ENCODE results near the gene TCEAL3. TPM values are rescaled to one million over a fixed set of nuclear protein-coding genes. Genes with fewer than 3 reads are reported as not detected.

TCEAL3 gene
- total RNA-seq, 1 donor from 2014 or later = 12.3 TPM

DNA sequence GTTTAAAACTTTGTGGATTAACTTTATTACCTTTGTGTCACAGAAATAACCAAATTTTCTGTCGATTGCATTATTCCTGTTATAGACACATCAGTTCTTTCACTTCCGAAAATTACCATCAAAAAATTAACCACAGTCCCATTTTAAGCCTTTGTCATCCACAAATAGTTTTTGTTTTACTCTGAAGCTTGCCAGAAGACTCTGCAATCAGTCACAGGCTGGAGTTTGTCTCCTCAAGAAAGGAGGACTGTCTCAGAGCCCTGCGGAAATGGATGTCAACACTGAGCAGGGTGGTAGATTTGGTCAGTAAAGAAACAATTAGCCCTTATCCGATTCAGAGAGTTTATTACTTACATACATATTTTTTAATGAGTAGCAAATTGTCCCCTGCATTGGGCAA, 42.6 kb upstream of the TCEAL3 start:
- H3K4me3 ChIP-seq = no peak overlapping the region
- H3K36me3 ChIP-seq = no peaks in the 10 kb centered on the region
- no peak overlapping the region for H3K27ac ChIP-seq
- H3K4me1 Mint-ChIP-seq = no peaks in the 10 kb centered on the region
- no peak overlapping the region for H3K9ac ChIP-seq
- H3K27me3 ChIP-seq = peaks cover 5% of the 10 kb centered on the region
- H3K27ac Mint-ChIP-seq = no peak overlapping the region
- no peaks in the 10 kb centered on the region for H3K9me3 ChIP-seq (ENCODE audit: low read depth)
- no peak for DNase-seq (ENCODE audit: low spot score)
- H3K9me3 Mint-ChIP-seq = no peaks in the 10 kb centered on the region
- H3F3A ChIP-seq (ENCODE audit: low read depth) = no peaks in the 10 kb centered on the region
- no peak overlapping the region for H2AFZ ChIP-seq (replicated peaks)
- H3K4me1 ChIP-seq = no peaks in the 10 kb centered on the region
- H3K27me3 Mint-ChIP-seq (ENCODE audit: insufficient read depth, low read depth) = no peaks in the 10 kb centered on the region
- no peaks in the 10 kb centered on the region for H3K79me2 ChIP-seq (ENCODE audit: low read depth)
- TF ChIP-seq, protein P1, sequence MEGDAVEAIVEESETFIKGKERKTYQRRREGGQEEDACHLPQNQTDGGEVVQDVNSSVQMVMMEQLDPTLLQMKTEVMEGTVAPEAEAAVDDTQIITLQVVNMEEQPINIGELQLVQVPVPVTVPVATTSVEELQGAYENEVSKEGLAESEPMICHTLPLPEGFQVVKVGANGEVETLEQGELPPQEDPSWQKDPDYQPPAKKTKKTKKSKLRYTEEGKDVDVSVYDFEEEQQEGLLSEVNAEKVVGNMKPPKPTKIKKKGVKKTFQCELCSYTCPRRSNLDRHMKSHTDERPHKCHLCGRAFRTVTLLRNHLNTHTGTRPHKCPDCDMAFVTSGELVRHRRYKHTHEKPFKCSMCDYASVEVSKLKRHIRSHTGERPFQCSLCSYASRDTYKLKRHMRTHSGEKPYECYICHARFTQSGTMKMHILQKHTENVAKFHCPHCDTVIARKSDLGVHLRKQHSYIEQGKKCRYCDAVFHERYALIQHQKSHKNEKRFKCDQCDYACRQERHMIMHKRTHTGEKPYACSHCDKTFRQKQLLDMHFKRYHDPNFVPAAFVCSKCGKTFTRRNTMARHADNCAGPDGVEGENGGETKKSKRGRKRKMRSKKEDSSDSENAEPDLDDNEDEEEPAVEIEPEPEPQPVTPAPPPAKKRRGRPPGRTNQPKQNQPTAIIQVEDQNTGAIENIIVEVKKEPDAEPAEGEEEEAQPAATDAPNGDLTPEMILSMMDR (IDR thresholded peaks at IDR 0.05) = no peak
- no peak for TF ChIP-seq EZH2 (IDR thresholded peaks at IDR 0.05)
- TF ChIP-seq EZH2phosphoT487 (IDR thresholded peaks at IDR 0.05) = no peak
- H3K4me2 ChIP-seq = no peak overlapping the region
- H3K4me3 Mint-ChIP-seq = no peak overlapping the region
- H3K36me3 Mint-ChIP-seq = no peaks in the 10 kb centered on the region
- no peaks in the 10 kb centered on the region for H4K20me1 ChIP-seq (ENCODE audit: low read depth)

DNA sequence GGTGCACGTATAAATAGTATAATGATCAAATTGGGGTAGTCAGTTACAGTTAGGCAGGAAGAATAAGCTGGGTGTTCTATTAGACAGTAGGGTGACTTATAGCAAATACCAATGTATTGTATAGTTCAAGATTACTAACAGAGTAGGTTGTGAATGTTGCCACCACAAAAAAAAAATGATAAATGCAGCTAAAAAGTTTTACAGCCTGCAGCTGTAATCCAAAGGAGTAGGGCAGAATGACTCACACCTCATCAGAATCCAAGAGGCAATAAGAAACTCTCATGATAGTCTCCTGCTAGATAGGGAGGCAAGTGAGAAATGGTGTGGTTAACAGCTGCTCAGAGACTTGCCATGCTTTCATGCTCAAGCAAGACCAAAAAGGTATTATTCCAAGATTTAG, 42.0 kb upstream of the TCEAL3 start:
- no peak overlapping the region for H3K4me3 ChIP-seq
- H3K9ac ChIP-seq = no peak overlapping the region
- no peaks in the 10 kb centered on the region for H4K20me1 ChIP-seq (ENCODE audit: low read depth)
- TF ChIP-seq, protein P1 (IDR thresholded peaks at IDR 0.05) = no peak
- TF ChIP-seq EZH2phosphoT487 (IDR thresholded peaks at IDR 0.05) (no peak), EZH2 (IDR thresholded peaks at IDR 0.05) (no peak)
- Mint-ChIP-seq H3K36me3 (no peaks in the 10 kb centered on the region), H3K27me3 (ENCODE audit: insufficient read depth, low read depth) (no peaks in the 10 kb centered on the region), H3K4me3 (no peak overlapping the region), H3K9me3 (no peaks in the 10 kb centered on the region), H3K4me1 (no peaks in the 10 kb centered on the region), H3K27ac (no peak overlapping the region)
- no peaks in the 10 kb centered on the region for H3K9me3 ChIP-seq (ENCODE audit: low read depth)
- H3K27me3 ChIP-seq = peaks cover 5% of the 10 kb centered on the region
- H3K36me3 ChIP-seq = no peaks in the 10 kb centered on the region
- no peak overlapping the region for H2AFZ ChIP-seq (replicated peaks)
- no peak overlapping the region for H3K4me2 ChIP-seq
- no peak for DNase-seq (ENCODE audit: low spot score)
- no peaks in the 10 kb centered on the region for H3F3A ChIP-seq (ENCODE audit: low read depth)
- H3K79me2 ChIP-seq (ENCODE audit: low read depth) = no peaks in the 10 kb centered on the region
- H3K27ac ChIP-seq = no peak overlapping the region
- no peaks in the 10 kb centered on the region for H3K4me1 ChIP-seq

DNA sequence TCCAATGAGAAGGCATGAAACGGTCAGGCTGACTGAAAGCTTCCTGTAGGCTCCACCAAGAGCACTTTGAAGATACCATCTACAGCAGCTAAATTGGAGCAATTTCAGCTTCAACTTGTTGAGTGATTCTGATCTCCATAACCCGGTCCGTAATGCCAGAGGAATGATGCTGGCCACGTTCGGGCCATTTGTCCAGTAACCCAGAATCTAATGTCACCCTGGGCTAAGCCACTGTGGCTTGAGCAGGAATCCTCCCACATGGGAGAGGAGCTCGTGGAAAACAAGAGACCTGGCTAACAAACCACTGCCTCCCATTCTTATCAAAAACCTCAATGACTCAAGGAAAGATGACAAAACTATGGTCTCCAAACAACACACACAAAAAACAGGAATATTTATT, 36.6 kb upstream of the TCEAL3 start:
- Mint-ChIP-seq H3K4me3 (no peak overlapping the region), H3K36me3 (no peaks in the 10 kb centered on the region), H3K9me3 (no peaks in the 10 kb centered on the region), H3K4me1 (no peaks in the 10 kb centered on the region), H3K27me3 (ENCODE audit: insufficient read depth, low read depth) (no peaks in the 10 kb centered on the region), H3K27ac (no peak overlapping the region)
- Histone ChIP-seq H3K9me3 (ENCODE audit: low read depth) (no peaks in the 10 kb centered on the region), H3K36me3 (no peaks in the 10 kb centered on the region), H3K27me3 (peaks cover 5% of the 10 kb centered on the region), H3K4me2 (no peak overlapping the region), H3K4me1 (no peaks in the 10 kb centered on the region), H3F3A (ENCODE audit: low read depth) (no peaks in the 10 kb centered on the region), H4K20me1 (ENCODE audit: low read depth) (no peaks in the 10 kb centered on the region), H3K4me3 (no peak overlapping the region), H2AFZ (replicated peaks) (no peak overlapping the region), H3K9ac (no peak overlapping the region), H3K79me2 (ENCODE audit: low read depth) (no peaks in the 10 kb centered on the region), H3K27ac (no peak overlapping the region)
- TF ChIP-seq, protein P1 (IDR thresholded peaks at IDR 0.05) = no peak
- TF ChIP-seq EZH2 (IDR thresholded peaks at IDR 0.05) (no peak), EZH2phosphoT487 (IDR thresholded peaks at IDR 0.05) (no peak)
- no peak for DNase-seq (ENCODE audit: low spot score)

Measured in neural progenitor cell (in vitro differentiated cells).